ENCODE measurements around the gene RBM12.

RBM12 gene

GRCh38 chr20:35603695-35604448, 60.8 kb downstream of the RBM12 start:
- H3K4me1 ChIP-seq (ENCODE audit: low read depth, poor library complexity, severe bottlenecking): peaks cover 59% of the 10 kb centered on the region
- H3K4me2 ChIP-seq: no peak overlapping the region
- H3K27ac ChIP-seq: no peak overlapping the region
- no peaks in the 10 kb centered on the region for H3K27me3 ChIP-seq (ENCODE audit: insufficient read depth, low read depth)
- no peak overlapping the region for H3K4me3 ChIP-seq (IDR thresholded peaks at IDR 0.05; ENCODE audit: insufficient read depth, low read depth, low read length)
- H2AFZ ChIP-seq (ENCODE audit: low read depth): no peak overlapping the region
- no peak overlapping the region for H3K9ac ChIP-seq
- H4K20me1 ChIP-seq (ENCODE audit: insufficient read depth): no peaks in the 10 kb centered on the region
- no peaks in the 10 kb centered on the region for H3K79me2 ChIP-seq (ENCODE audit: insufficient read depth, low read depth)
- H3K36me3 ChIP-seq (ENCODE audit: insufficient read depth): no peaks in the 10 kb centered on the region
- no peak for TF ChIP-seq CTCF (conservative IDR thresholded peaks at IDR 0.05; ENCODE audit: low read depth, low read length)

GRCh38 chr20:35602851-35603495, 61.7 kb downstream of the RBM12 start:
- H3K27ac ChIP-seq: no peak overlapping the region
- H3K4me3 ChIP-seq (IDR thresholded peaks at IDR 0.05; ENCODE audit: insufficient read depth, low read depth, low read length): no peak overlapping the region
- no peak for TF ChIP-seq CTCF (conservative IDR thresholded peaks at IDR 0.05; ENCODE audit: low read depth, low read length)
- H4K20me1 ChIP-seq (ENCODE audit: insufficient read depth): no peaks in the 10 kb centered on the region
- H3K36me3 ChIP-seq (ENCODE audit: insufficient read depth): no peaks in the 10 kb centered on the region
- no peak overlapping the region for H2AFZ ChIP-seq (ENCODE audit: low read depth)
- H3K9ac ChIP-seq: no peak overlapping the region
- no peak overlapping the region for H3K4me2 ChIP-seq
- H3K79me2 ChIP-seq (ENCODE audit: insufficient read depth, low read depth): no peaks in the 10 kb centered on the region
- H3K4me1 ChIP-seq (ENCODE audit: low read depth, poor library complexity, severe bottlenecking): peaks cover 58% of the 10 kb centered on the region
- no peaks in the 10 kb centered on the region for H3K27me3 ChIP-seq (ENCODE audit: insufficient read depth, low read depth)

GRCh38 chr20:35601990-35602389, 62.7 kb downstream of the RBM12 start:
- H3K9ac ChIP-seq: peak overlapping the region; percentile 35; the same call in 1 of the 2 replicates
- H4K20me1 ChIP-seq (ENCODE audit: insufficient read depth): no peaks in the 10 kb centered on the region
- peak overlapping the region; percentile 65 for H2AFZ ChIP-seq (ENCODE audit: low read depth)
- no peak overlapping the region for H3K4me3 ChIP-seq (IDR thresholded peaks at IDR 0.05; ENCODE audit: insufficient read depth, low read depth, low read length)
- peak overlapping the region; percentile 30; the same call in 1 of the 2 replicates for H3K4me2 ChIP-seq
- peaks cover 48% of the 10 kb centered on the region for H3K4me1 ChIP-seq (ENCODE audit: low read depth, poor library complexity, severe bottlenecking)
- no peaks in the 10 kb centered on the region for H3K79me2 ChIP-seq (ENCODE audit: insufficient read depth, low read depth)
- no peaks in the 10 kb centered on the region for H3K27me3 ChIP-seq (ENCODE audit: insufficient read depth, low read depth)
- no peak for TF ChIP-seq CTCF (conservative IDR thresholded peaks at IDR 0.05; ENCODE audit: low read depth, low read length)
- H3K36me3 ChIP-seq (ENCODE audit: insufficient read depth): no peaks in the 10 kb centered on the region
- no peak overlapping the region for H3K27ac ChIP-seq

- Histone ChIP-seq H3K27me3 (ENCODE audit: insufficient read depth, low read depth) (no peaks in the 10 kb centered on the region), H3K27ac (no peak overlapping the region), H3K4me3 (IDR thresholded peaks at IDR 0.05; ENCODE audit: insufficient read depth, low read depth, low read length) (no peak overlapping the region), H4K20me1 (ENCODE audit: insufficient read depth) (no peaks in the 10 kb centered on the region), H3K79me2 (ENCODE audit: insufficient read depth, low read depth) (no peaks in the 10 kb centered on the region), H3K36me3 (ENCODE audit: insufficient read depth) (no peaks in the 10 kb centered on the region), H2AFZ (ENCODE audit: low read depth) (peak overlapping the region; percentile 65), H3K4me2 (peak overlapping the region; percentile 30; the same call in 1 of the 2 replicates), H3K9ac (peak overlapping the region; percentile 35; the same call in 1 of the 2 replicates), H3K4me1 (ENCODE audit: low read depth, poor library complexity, severe bottlenecking) (peaks cover 41% of the 10 kb centered on the region)
- TF ChIP-seq CTCF (conservative IDR thresholded peaks at IDR 0.05; ENCODE audit: low read depth, low read length): no peak
These were observed 63.4 kb downstream of the RBM12 start for GRCh38 chr20:35600993-35601973.
